HCT116 (cell line): ENCODE measurements around the gene HDLBP. TPM values are rescaled to one million over a fixed set of nuclear protein-coding genes. Genes with fewer than 3 reads are reported as not detected.

Experiments used
- ATAC-seq: fragments of 200-7000 bp; cut with Tn5 transposase; 2 replicates; pipeline ENCODE4 v1.9.1; 2020; ENCODE audit warnings: mild to moderate bottlenecking, moderate library complexity
- BruUV-seq: library from RNA; stranded (reverse); fragments of 400-500 nt; replicated peaks from 2 replicates; lab custom pipeline; 2021; lab: Mats Ljungman, UMichigan
- CTCF ChIA-PET: fragments of 300-600 bp; sonication (Branson Sonifier 250); formaldehyde crosslinking; loops from one replicate; lab custom pipeline; 2021; ENCODE audit warnings: antibody characterized with exemption; lab: Charles Lee
- POLR2A ChIA-PET: fragments of 300-600, 350-600 bp; sonication (Branson Sonifier 250); formaldehyde crosslinking; loops from one replicate; lab custom pipeline; 2021; ENCODE audit warnings: antibody characterized with exemption; lab: Charles Lee
- RAD21 ChIA-PET, 2 experiments: fragments of 300-600 bp; sonication (Branson Sonifier 250); formaldehyde crosslinking; loops; one replicate each; lab custom pipeline; 2023; ENCODE audit warnings: low total read pairs in 2 of 2; ENCODE audit not compliant: uncharacterized antibody in 2 of 2, unreplicated experiment in 2 of 2, low non-redundant PET in 1 of 2; lab: Charles Lee
- DNase-seq: peaks from one replicate; pipeline ENCODE4 v3.0.0-alpha.2; 2010; ENCODE audit warnings: low read depth, low spot score
- H2AFZ ChIP-seq: fragments of 200-600 bp; shearing (Covaris generic), sonication (generic); 2 replicates; pipeline ENCODE4 v1.6.1; 2017; ENCODE audit warnings: low read depth, mixed run types, mixed read lengths, antibody characterized with exemption, low read length; ENCODE audit not compliant: poor library complexity, severe bottlenecking
- H3K27ac ChIP-seq: 2 replicates; pipeline ENCODE4 v1.5.1; 2012; ENCODE audit warnings: low read depth, low read length
- H3K27me3 ChIP-seq: fragments of 200-600 bp; sonication (generic); 2 replicates; pipeline ENCODE4 v1.6.1; 2016; ENCODE audit warnings: mixed run types, low read length, mixed read lengths; ENCODE audit not compliant: insufficient read depth
- H3K36me3 ChIP-seq, 2 experiments: fragments of 200-500 bp in 1 of 2; fragments of 200-600 bp in 1 of 2; sonication (Bioruptor generic) in 1 of 2; sonication (generic) in 1 of 2; 2 replicates each; pipeline versions ENCODE4 v1.5.1 to v1.6.1; 2014 to 2016; ENCODE audit warnings: low read length in 2 of 2, inconsistent platforms in 1 of 2, mixed read lengths in 1 of 2, mixed run types in 1 of 2; ENCODE audit not compliant: insufficient read depth in 2 of 2, control insufficient read depth in 1 of 2
- H3K4me1 ChIP-seq, 2 experiments: fragments of 200-600 bp in 1 of 2; sonication (generic) in 1 of 2; 2 replicates each; pipeline versions ENCODE4 v1.5.1 to v1.6.1; 2012 to 2017; ENCODE audit warnings: low read length in 2 of 2, inconsistent platforms in 1 of 2, mild to moderate bottlenecking in 1 of 2, mixed read lengths in 1 of 2, mixed run types in 1 of 2, moderate library complexity in 1 of 2; ENCODE audit not compliant: insufficient read depth in 2 of 2, control insufficient read depth in 1 of 2
- H3K4me2 ChIP-seq: fragments of 200-600 bp; sonication (generic); 2 replicates; pipeline ENCODE4 v1.6.1; 2017; ENCODE audit warnings: mixed run types, low read length, mixed read lengths
- H3K4me3 ChIP-seq, 2 experiments: fragments of 200-600 bp in 1 of 2; sonication (generic) in 1 of 2; replicated peaks in 1 of 2; 2 replicates each; pipeline ENCODE4 v1.5.1; 2011 to 2016; ENCODE audit warnings: low read length in 2 of 2, control low read depth in 1 of 2, low read depth in 1 of 2, mild to moderate bottlenecking in 1 of 2, mixed read lengths in 1 of 2, mixed run types in 1 of 2
- H3K79me2 ChIP-seq: fragments of 200-600 bp; sonication (generic); 2 replicates; pipeline ENCODE4 v1.6.1; 2017; ENCODE audit warnings: mild to moderate bottlenecking, mixed run types, low read length, moderate library complexity, mixed read lengths; ENCODE audit not compliant: insufficient read depth
- H3K9ac ChIP-seq: fragments of 200-600 bp; sonication (generic); 2 replicates; pipeline ENCODE4 v1.6.1; 2016; ENCODE audit warnings: low read length, mixed read lengths
- H3K9me2 ChIP-seq: fragments of 200-600 bp; sonication (generic), shearing (Covaris generic); 2 replicates; pipeline ENCODE4 v1.6.1; 2017; ENCODE audit warnings: mixed run types, mild to moderate bottlenecking, moderate library complexity; ENCODE audit not compliant: insufficient read depth
- H3K9me3 ChIP-seq, 2 experiments: fragments of 200-500 bp in 1 of 2; fragments of 200-600 bp in 1 of 2; sonication (Bioruptor generic) in 1 of 2; sonication (generic) in 1 of 2; 2 replicates each; pipeline ENCODE4 v1.6.1; 2014 to 2017; ENCODE audit warnings: low read length in 2 of 2, mixed read lengths in 2 of 2, inconsistent platforms in 1 of 2, low read depth in 1 of 2, mild to moderate bottlenecking in 1 of 2, mixed run types in 1 of 2, moderate library complexity in 1 of 2; ENCODE audit not compliant: control insufficient read depth in 1 of 2, insufficient read depth in 1 of 2
- H4K20me1 ChIP-seq: fragments of 200-600 bp; sonication (generic), shearing (Covaris generic); 2 replicates; pipeline ENCODE4 v1.6.1; 2017; ENCODE audit warnings: mixed run types, mild to moderate bottlenecking, moderate library complexity; ENCODE audit not compliant: insufficient read depth
- EGR1 ChIP-seq: IDR thresholded peaks from 2 replicates; pipeline ENCODE4 v1.6.1; 2012; ENCODE audit warnings: low read depth
- EZH2 ChIP-seq: fragments of 200-600 bp; sonication (generic); IDR thresholded peaks from 2 replicates; pipeline ENCODE4 v1.6.1; 2017; ENCODE audit warnings: antibody characterized with exemption, mixed run types
- EZH2phosphoT487 ChIP-seq: fragments of 200-600 bp; IDR thresholded peaks from 2 replicates; pipeline ENCODE4 v1.6.1; 2018; ENCODE audit warnings: antibody characterized with exemption, borderline replicate concordance
- FOSL1 ChIP-seq: IDR thresholded peaks from 2 replicates; pipeline ENCODE4 v1.6.1; 2012; ENCODE audit warnings: low read depth
- POLR2AphosphoS5 ChIP-seq: IDR thresholded peaks from 2 replicates; pipeline ENCODE4 v1.6.1; 2011; ENCODE audit warnings: mild to moderate bottlenecking, low read depth, low read length, moderate library complexity
- SP1 ChIP-seq: IDR thresholded peaks from 2 replicates; pipeline ENCODE4 v1.6.1; 2012; ENCODE audit warnings: low read depth
- TCF7L2 ChIP-seq: IDR thresholded peaks from 2 replicates; pipeline ENCODE4 v1.7.0; 2011; ENCODE audit warnings: borderline replicate concordance, inconsistent platforms; ENCODE audit not compliant: insufficient read depth, insufficient read length; ENCODE audit errors: extremely low read depth
- YY1 ChIP-seq: IDR thresholded peaks from 2 replicates; pipeline ENCODE4 v1.6.1; 2011; ENCODE audit warnings: low read length, low read depth, moderate library complexity, mild to moderate bottlenecking; ENCODE audit not compliant: insufficient replicate concordance; ENCODE audit errors: extremely low read depth
- ZFX ChIP-seq: fragments of 450-650 bp; IDR thresholded peaks from 2 replicates; pipeline ENCODE4 v1.6.1; 2017
- intact Hi-C: fragments of 100-400 bp; cut with micrococcal nuclease; formaldehyde crosslinking; loops from 2 replicates; pipeline ENCODE4 v1.10.0; 2022
- total RNA-seq: library from RNA; stranded (reverse); gene quantifications from one replicate; pipeline ENCODE4 v1.2.1, GENCODE V29; 2021; ENCODE audit not compliant: unreplicated experiment
- TF ChIP-seq, protein P1 (sequence below), 3 experiments: fragments of 200-600 bp in 1 of 3; sonication (generic) in 1 of 3; IDR thresholded peaks in 2 of 3; conservative IDR thresholded peaks in 1 of 3; 2 replicates each; pipeline ENCODE4 v1.5.1; 2012 to 2017; ENCODE audit warnings: low read depth in 2 of 3, low read length in 2 of 3, antibody characterized with exemption in 1 of 3, borderline replicate concordance in 1 of 3, control low read depth in 1 of 3, mild to moderate bottlenecking in 1 of 3, mixed read lengths in 1 of 3, mixed run types in 1 of 3, moderate library complexity in 1 of 3; ENCODE audit not compliant: insufficient read depth in 1 of 3
- TF ChIP-seq, protein P2 (sequence below): IDR thresholded peaks from 2 replicates; pipeline ENCODE4 v1.6.1; 2012
- TF ChIP-seq, protein P3 (sequence below): IDR thresholded peaks from 2 replicates; pipeline ENCODE4 v1.6.1; 2012
- TF ChIP-seq, protein P4 (sequence below): IDR thresholded peaks from 2 replicates; pipeline ENCODE4 v1.6.1; 2011; ENCODE audit warnings: mild to moderate bottlenecking, low read length, moderate library complexity; ENCODE audit not compliant: insufficient replicate concordance; ENCODE audit errors: extremely low read depth

Gene HDLBP
- total RNA-seq, 1 experiment from 2014 or later: 462 TPM

DNA sequence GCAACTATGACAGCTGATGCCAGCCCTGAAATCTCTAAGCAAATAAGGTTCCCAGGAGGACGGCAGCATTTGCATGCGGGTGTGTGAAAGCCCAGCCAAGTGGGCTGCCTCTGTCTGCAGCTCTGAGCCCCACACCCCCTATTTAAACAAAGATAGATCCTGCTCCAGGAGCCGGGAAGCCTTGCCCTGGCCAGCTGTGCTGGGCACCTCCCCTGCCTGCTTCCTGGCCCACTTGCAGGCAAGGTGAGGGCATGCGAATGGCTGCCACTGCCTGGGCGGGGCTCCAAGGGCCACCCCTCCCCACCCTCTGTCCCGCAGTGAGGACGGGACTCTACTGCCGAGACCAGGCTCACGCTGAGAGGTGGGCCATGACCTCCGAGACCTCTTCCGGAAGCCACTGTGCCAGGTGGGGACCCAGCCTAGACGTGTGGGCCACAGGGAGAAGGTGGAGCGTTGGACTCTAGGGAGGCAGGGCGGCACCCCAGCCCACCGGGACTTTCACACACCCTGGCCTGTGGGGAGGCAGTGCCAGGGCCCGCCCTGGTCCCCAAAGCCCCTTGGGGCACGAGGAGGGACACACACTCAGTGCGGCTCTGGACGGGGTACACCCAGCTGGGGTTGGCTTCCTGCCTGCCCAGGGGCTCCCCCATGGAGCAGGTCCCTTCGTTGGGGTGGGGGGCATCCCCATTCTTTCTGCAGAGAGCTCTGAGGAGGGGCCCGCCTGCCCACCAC lies 126.9 kb downstream of the HDLBP start, which contains the start of gene ANO7:
Gene ANO7, plus strand, starts transcription at position 317 of the 732 bp plus-strand sequence. CDS start 1,387 bp downstream, outside the sequence.
- Histone ChIP-seq H3K4me1 (no peaks in the 10 kb centered on the region), H3K9ac (no peak within 1 kb of the TSS), H3K9me2 (no peaks in the 10 kb centered on the region), H3K4me2 (no peak within 1 kb of the TSS), H3K27me3 (no peaks in the 10 kb centered on the region), H2AFZ (no peak within 1 kb of the TSS), H3K4me3 (no peak within 1 kb of the TSS), H3K79me2 (no peaks in the 10 kb centered on the region), H3K9me3 (no peaks in the 10 kb centered on the region), H4K20me1 (no peaks in the 10 kb centered on the region), H3K27ac (no peak within 1 kb of the TSS), H3K36me3 (no peaks in the 10 kb centered on the region)
- no peak for TF ChIP-seq SP1
- TF ChIP-seq, protein P1, sequence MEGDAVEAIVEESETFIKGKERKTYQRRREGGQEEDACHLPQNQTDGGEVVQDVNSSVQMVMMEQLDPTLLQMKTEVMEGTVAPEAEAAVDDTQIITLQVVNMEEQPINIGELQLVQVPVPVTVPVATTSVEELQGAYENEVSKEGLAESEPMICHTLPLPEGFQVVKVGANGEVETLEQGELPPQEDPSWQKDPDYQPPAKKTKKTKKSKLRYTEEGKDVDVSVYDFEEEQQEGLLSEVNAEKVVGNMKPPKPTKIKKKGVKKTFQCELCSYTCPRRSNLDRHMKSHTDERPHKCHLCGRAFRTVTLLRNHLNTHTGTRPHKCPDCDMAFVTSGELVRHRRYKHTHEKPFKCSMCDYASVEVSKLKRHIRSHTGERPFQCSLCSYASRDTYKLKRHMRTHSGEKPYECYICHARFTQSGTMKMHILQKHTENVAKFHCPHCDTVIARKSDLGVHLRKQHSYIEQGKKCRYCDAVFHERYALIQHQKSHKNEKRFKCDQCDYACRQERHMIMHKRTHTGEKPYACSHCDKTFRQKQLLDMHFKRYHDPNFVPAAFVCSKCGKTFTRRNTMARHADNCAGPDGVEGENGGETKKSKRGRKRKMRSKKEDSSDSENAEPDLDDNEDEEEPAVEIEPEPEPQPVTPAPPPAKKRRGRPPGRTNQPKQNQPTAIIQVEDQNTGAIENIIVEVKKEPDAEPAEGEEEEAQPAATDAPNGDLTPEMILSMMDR (IDR thresholded peaks at IDR 0.05 in 2 of 3, conservative IDR thresholded peaks at IDR 0.05 in 1 of 3; ENCODE audit: borderline replicate concordance in 1 of 3, insufficient read depth in 1 of 3, low read depth in 2 of 3, low read length in 2 of 3): no peak
- TF ChIP-seq FOSL1: no peak
- TF ChIP-seq, protein P2, sequence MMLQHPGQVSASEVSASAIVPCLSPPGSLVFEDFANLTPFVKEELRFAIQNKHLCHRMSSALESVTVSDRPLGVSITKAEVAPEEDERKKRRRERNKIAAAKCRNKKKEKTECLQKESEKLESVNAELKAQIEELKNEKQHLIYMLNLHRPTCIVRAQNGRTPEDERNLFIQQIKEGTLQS: no peak
- intact Hi-C loops: no loop called here
- DNase-seq (no peak), ATAC-seq (no peak)
- ChIA-PET POLR2A (no interaction called here), CTCF (no interaction called here), RAD21 (no interaction called here)
- BruUV-seq: no TSS peak

DNA sequence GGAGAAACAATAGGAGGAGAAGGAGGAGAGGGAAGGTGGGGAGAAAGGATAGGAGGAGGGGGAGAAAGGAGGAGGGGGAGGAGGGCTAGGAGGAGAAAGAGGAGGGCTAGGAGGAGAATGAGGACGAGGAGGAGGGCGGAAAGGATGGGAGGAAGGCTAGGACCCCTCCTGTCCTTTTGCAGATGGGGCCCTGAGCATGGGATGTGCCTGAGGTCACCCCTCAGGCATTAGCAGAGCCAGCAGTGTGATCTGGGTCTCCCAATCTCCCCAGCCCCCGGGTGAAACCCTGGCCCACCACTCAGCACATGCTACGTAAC lies 127.6 kb downstream of the HDLBP start:
- TF ChIP-seq YY1 (no peak), FOSL1 (no peak), EZH2phosphoT487 (no peak), EGR1 (no peak), ZFX (no peak), EZH2 (no peak), TCF7L2 (no peak), POLR2AphosphoS5 (no peak)
- TF ChIP-seq, protein P3, sequence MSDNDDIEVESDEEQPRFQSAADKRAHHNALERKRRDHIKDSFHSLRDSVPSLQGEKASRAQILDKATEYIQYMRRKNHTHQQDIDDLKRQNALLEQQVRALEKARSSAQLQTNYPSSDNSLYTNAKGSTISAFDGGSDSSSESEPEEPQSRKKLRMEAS: no peak
- TF ChIP-seq, protein P4, sequence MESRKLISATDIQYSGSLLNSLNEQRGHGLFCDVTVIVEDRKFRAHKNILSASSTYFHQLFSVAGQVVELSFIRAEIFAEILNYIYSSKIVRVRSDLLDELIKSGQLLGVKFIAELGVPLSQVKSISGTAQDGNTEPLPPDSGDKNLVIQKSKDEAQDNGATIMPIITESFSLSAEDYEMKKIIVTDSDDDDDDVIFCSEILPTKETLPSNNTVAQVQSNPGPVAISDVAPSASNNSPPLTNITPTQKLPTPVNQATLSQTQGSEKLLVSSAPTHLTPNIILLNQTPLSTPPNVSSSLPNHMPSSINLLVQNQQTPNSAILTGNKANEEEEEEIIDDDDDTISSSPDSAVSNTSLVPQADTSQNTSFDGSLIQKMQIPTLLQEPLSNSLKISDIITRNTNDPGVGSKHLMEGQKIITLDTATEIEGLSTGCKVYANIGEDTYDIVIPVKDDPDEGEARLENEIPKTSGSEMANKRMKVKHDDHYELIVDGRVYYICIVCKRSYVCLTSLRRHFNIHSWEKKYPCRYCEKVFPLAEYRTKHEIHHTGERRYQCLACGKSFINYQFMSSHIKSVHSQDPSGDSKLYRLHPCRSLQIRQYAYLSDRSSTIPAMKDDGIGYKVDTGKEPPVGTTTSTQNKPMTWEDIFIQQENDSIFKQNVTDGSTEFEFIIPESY: no peak
- no peak for ATAC-seq
- H3K9me3 ChIP-seq: no peaks in the 10 kb centered on the region
- ChIA-PET RAD21 (no interaction called here), POLR2A (no interaction called here), CTCF (no interaction called here)
- no peaks in the 10 kb centered on the region for H4K20me1 ChIP-seq
- no peaks in the 10 kb centered on the region for H3K36me3 ChIP-seq
- BruUV-seq: no TSS peak
- H3K4me1 ChIP-seq: no peaks in the 10 kb centered on the region
- no peak for DNase-seq
- H3K27ac ChIP-seq: no peak overlapping the region
- no peak overlapping the region for H3K9ac ChIP-seq
- H3K4me2 ChIP-seq: no peak overlapping the region
- H3K79me2 ChIP-seq: no peaks in the 10 kb centered on the region
- H3K9me2 ChIP-seq: no peaks in the 10 kb centered on the region
- H3K4me3 ChIP-seq: no peak overlapping the region
- H2AFZ ChIP-seq: no peak overlapping the region
- no peaks in the 10 kb centered on the region for H3K27me3 ChIP-seq
- intact Hi-C loops: no loop called here
